HepG2 (cell line): ENCODE measurements around the gene CYB5A. TPM values are rescaled to one million over a fixed set of nuclear protein-coding genes. Genes with fewer than 3 reads are reported as not detected.

Experiments
- ATAC-seq: fragments of 200-7000 bp; cut with Tn5 transposase; 3 replicates; pipeline ENCODE4 v1.9.1; 2020; ENCODE audit warnings: mild to moderate bottlenecking, moderate library complexity
- BruUV-seq: library from RNA; stranded (reverse); fragments of 400-500 nt; replicated peaks from 2 replicates; lab custom pipeline; 2021; lab: Mats Ljungman, UMichigan
- CTCF ChIA-PET: fragments of 300-600 bp; formaldehyde crosslinking; extraction: SDS; loops from one replicate; lab custom pipeline; 2021; ENCODE audit warnings: low total read pairs, inconsistent platforms, low intra/inter-chr PET ratio; lab: Yijun Ruan, JAX
- POLR2A ChIA-PET: fragments of 350-600 bp; sonication (Branson Sonifier 250); formaldehyde crosslinking; loops from one replicate; lab custom pipeline; 2020; ENCODE audit warnings: antibody characterized with exemption, inconsistent platforms; lab: Yijun Ruan, JAX
- DNase-seq: peaks from one replicate; pipeline ENCODE4 v3.0.0-alpha.2; 2015; ENCODE audit warnings: low spot score
- FAIRE-seq: peaks from 3 replicates; lab custom pipeline; 2011; peaks lifted over from hg19 to GRCh38; lab: Jason Lieb, UNC
- H2AFZ ChIP-seq: one replicate; pipeline ENCODE4 v1.6.1; 2011; ENCODE audit warnings: low read length, inconsistent platforms
- H3K27ac ChIP-seq: fragments of 300-600 bp; 3 replicates; pipeline ENCODE4 v1.8.0; 2011; ENCODE audit warnings: mixed run types, mild to moderate bottlenecking, mixed read lengths, low read length, inconsistent platforms; ENCODE audit not compliant: insufficient read depth; ENCODE audit errors: extremely low read length
- H3K27me3 ChIP-seq, 2 experiments: fragments of 200-600 bp in 1 of 2; 2 replicates in 1 of 2; 3 replicates in 1 of 2; pipeline versions ENCODE4 v1.6.0 to v1.8.0; 2011; ENCODE audit warnings: low read length in 2 of 2, mild to moderate bottlenecking in 2 of 2, moderate library complexity in 2 of 2, inconsistent platforms in 1 of 2; ENCODE audit not compliant: insufficient read depth in 2 of 2, control insufficient read depth in 1 of 2
- H3K36me3 ChIP-seq, 2 experiments: fragments of 200-600 bp in 1 of 2; replicated peaks in 1 of 2; 2 replicates in 1 of 2; 3 replicates in 1 of 2; pipeline versions ENCODE4 v1.5.1 to v1.8.0; 2011; ENCODE audit warnings: low read length in 2 of 2, inconsistent platforms in 1 of 2; ENCODE audit not compliant: insufficient read depth in 2 of 2, control insufficient read depth in 1 of 2
- H3K4me1 ChIP-seq: 2 replicates; pipeline ENCODE4 v1.5.1; 2012; ENCODE audit warnings: low read length, inconsistent platforms; ENCODE audit not compliant: insufficient read depth
- H3K4me2 ChIP-seq: 2 replicates; pipeline ENCODE4 v1.6.0; 2011; ENCODE audit warnings: low read depth, low read length, inconsistent platforms
- H3K4me3 ChIP-seq, 3 experiments: fragments of 200-600 bp in 1 of 3; sonication (generic), shearing (Covaris generic) in 1 of 3; replicated peaks in 1 of 3; 2 replicates each; pipeline ENCODE4 v1.5.1; 2011 to 2016; ENCODE audit warnings: low read length in 3 of 3, inconsistent platforms in 2 of 3, low read depth in 2 of 3, mild to moderate bottlenecking in 2 of 3, control low read depth in 1 of 3, mixed read lengths in 1 of 3; ENCODE audit not compliant: insufficient read depth in 1 of 3
- H3K79me2 ChIP-seq: one replicate; pipeline ENCODE4 v1.6.1; 2011; ENCODE audit warnings: low read length, inconsistent platforms; ENCODE audit not compliant: insufficient read depth
- H3K9ac ChIP-seq: 2 replicates; pipeline ENCODE4 v1.6.0; 2011; ENCODE audit warnings: mild to moderate bottlenecking, low read depth, low read length, inconsistent platforms; ENCODE audit not compliant: insufficient read depth
- H3K9me3 ChIP-seq: 2 replicates; pipeline ENCODE4 v1.5.1; 2012; ENCODE audit warnings: mild to moderate bottlenecking, low read length
- H4K20me1 ChIP-seq: 2 replicates; pipeline ENCODE4 v1.6.0; 2011; ENCODE audit warnings: inconsistent platforms, mild to moderate bottlenecking, low read length, moderate library complexity; ENCODE audit not compliant: insufficient read depth
- HMGXB3 ChIP-seq: sonication (generic); formaldehyde crosslinking; IDR thresholded peaks from 2 replicates; pipeline ENCODE4 v1.4.0; 2020; ENCODE audit warnings: missing genetic modification reagents, borderline replicate concordance
- KLF12 ChIP-seq: sonication (generic); formaldehyde crosslinking; IDR thresholded peaks from 2 replicates; pipeline ENCODE4 v1.4.0; 2020; ENCODE audit warnings: missing genetic modification reagents, borderline replicate concordance
- KLF15 ChIP-seq: sonication (generic); formaldehyde crosslinking; IDR thresholded peaks from 2 replicates; pipeline ENCODE4 v1.8.1; 2023; ENCODE audit warnings: borderline replicate concordance, mild to moderate bottlenecking, inconsistent platforms, missing genetic modification reagents, mixed read lengths
- MAFK ChIP-seq, 2 experiments: IDR thresholded peaks in 1 of 2; conservative IDR thresholded peaks in 1 of 2; 2 replicates each; pipeline ENCODE4 v1.6.1; 2011; ENCODE audit warnings: improper control_type of control experiment in 2 of 2, low read length in 2 of 2
- MLLT10 ChIP-seq: sonication (generic); formaldehyde crosslinking; IDR thresholded peaks from 2 replicates; pipeline ENCODE4 v1.4.0; 2020; ENCODE audit warnings: missing genetic modification reagents
- RFX3 ChIP-seq: IDR thresholded peaks from 2 replicates; pipeline ENCODE4 v1.6.1; 2016; ENCODE audit warnings: missing biosample characterization, missing genetic modification reagents
- SKIL ChIP-seq: sonication (generic); formaldehyde crosslinking; IDR thresholded peaks from 2 replicates; pipeline ENCODE4 v1.8.0; 2022; ENCODE audit warnings: missing genetic modification reagents, mild to moderate bottlenecking, moderate library complexity, borderline replicate concordance
- SNAPC5 ChIP-seq: sonication (generic); formaldehyde crosslinking; IDR thresholded peaks from 2 replicates; pipeline ENCODE4 v1.8.1; 2023; ENCODE audit warnings: mild to moderate bottlenecking, missing genetic modification reagents, borderline replicate concordance
- ZNF12 ChIP-seq: sonication (generic); formaldehyde crosslinking; IDR thresholded peaks from 2 replicates; pipeline ENCODE4 v1.5.0; 2020; ENCODE audit warnings: missing genetic modification reagents
- ZNF18 ChIP-seq: sonication (generic); formaldehyde crosslinking; IDR thresholded peaks from 2 replicates; pipeline ENCODE4 v1.8.0; 2022; ENCODE audit warnings: mild to moderate bottlenecking, missing genetic modification reagents; ENCODE audit not compliant: insufficient replicate concordance
- ZNF558 ChIP-seq: sonication (generic); formaldehyde crosslinking; IDR thresholded peaks from 2 replicates; pipeline ENCODE4 v1.9.0; 2022; ENCODE audit warnings: mild to moderate bottlenecking, missing genetic modification reagents, borderline replicate concordance
- ZNF776 ChIP-seq: sonication (generic); formaldehyde crosslinking; IDR thresholded peaks from 2 replicates; pipeline ENCODE4 v1.4.0; 2020; ENCODE audit warnings: mild to moderate bottlenecking, missing genetic modification reagents
- WGBS: methylation state at CpG from one replicate; pipeline ENCODE4 v1.1.6; 2017; ENCODE audit warnings: low lambda C conversion rate; 5-methylcytosine and 5-hydroxymethylcytosine counted together
- in situ Hi-C: cut with HindIII; loops from 2 replicates; pipeline ENCODE4 v1.10.0; 2017; ENCODE audit warnings: low pct_unique_long_range_greater_than_20kb; ENCODE audit not compliant: extremely low pct_ligation_motif_present
- intact Hi-C: fragments of 100-400 bp; cut with micrococcal nuclease; formaldehyde crosslinking; loops from one replicate; pipeline ENCODE4 v1.10.0; 2022; ENCODE audit not compliant: unreplicated experiment
- polyA plus RNA-seq, 8 experiments: library from polyadenylated mRNA; depleted of rRNA in 3 of 8; stranded (reverse) in 7 of 8; unstranded in 1 of 8; fragments of >200 nt; fragmentation: Illumina TruSeq in 4 of 8; extraction: Trizol in 4 of 8; gene quantifications; 2 replicates each; pipeline versions ENCODE4 v1.2.1 to v1.2.3, GENCODE V29; 2011 to 2016; ENCODE audit warnings: low read depth in 4 of 8, missing spikeins in 1 of 8, mixed read lengths in 1 of 8; ENCODE audit not compliant: insufficient read depth in 1 of 8
- total RNA-seq, 5 experiments: library from RNA; depleted of rRNA; stranded (reverse); fragments of >200 nt; fragmentation: Illumina TruSeq; extraction: Trizol; gene quantifications; 2 replicates each; pipeline ENCODE4 v1.2.3, GENCODE V29; 2016; ENCODE audit warnings: low read depth in 1 of 5

CYB5A gene
- total and polyA plus RNA-seq, 2 of the 13 experiments (the other 11 are each of a cell fraction or from before 2014, with no cell fraction given) = 215 to 356 TPM

- DNase-seq (no peak), ATAC-seq (no peak), FAIRE-seq (no peak)
- Histone ChIP-seq H3K4me3 (no peak overlapping the region), H3K36me3 (no peaks in the 10 kb centered on the region), H3K79me2 (peaks cover 97% of the 10 kb centered on the region), H3K4me2 (0 out of 2 replicates have a peak overlapping the region, but pooled peaks have one; percentile 74), H2AFZ (no peak overlapping the region), H4K20me1 (no peaks in the 10 kb centered on the region), H3K9ac (no peak overlapping the region), H3K9me3 (no peaks in the 10 kb centered on the region), H3K27ac (no peak overlapping the region), H3K27me3 (no peaks in the 10 kb centered on the region; a peak in 1 of 5 replicates), H3K4me1 (peaks cover 87% of the 10 kb centered on the region)
- ChIA-PET POLR2A (no interaction called here), CTCF (no interaction called here)
- in situ Hi-C loops (loop anchor here (25.0 kb wide), 1 partner anchor 925 kb away; the partner anchor contains the start of genes PTGR3 and TSHZ1), intact Hi-C loops (no loop called here)
- WGBS = 93% methylated on average over 2 of the region's 2 CpGs
- no peak for TF ChIP-seq ZNF12 (CRISPR knock-in tag)
- no peak for TF ChIP-seq ZNF558 (CRISPR knock-in tag)
- no peak for TF ChIP-seq ZNF776 (CRISPR knock-in tag)
- TF ChIP-seq MAFK (conservative IDR thresholded peaks at IDR 0.05 in 1 of 2, IDR thresholded peaks at IDR 0.05 in 1 of 2; ENCODE audit: low read length in 2 of 2) = no peak
- TF ChIP-seq KLF12 = no peak
- no peak for TF ChIP-seq RFX3
- no peak for TF ChIP-seq MLLT10 (CRISPR knock-in tag)
- TF ChIP-seq KLF15 (CRISPR knock-in tag) = no peak
- TF ChIP-seq HMGXB3 (CRISPR knock-in tag) = no peak
- no peak for TF ChIP-seq SKIL
- no peak for TF ChIP-seq ZNF18 (CRISPR knock-in tag)
- no peak for TF ChIP-seq SNAPC5
- no TSS peak for BruUV-seq
These were observed 4.9 kb downstream of the CYB5A start for GRCh38 chr18:74286856-74287255.
